PFSK-1 (cell line): Measurements from ENCODE around the gene ERG28. TPM values are rescaled to one million over a fixed set of nuclear protein-coding genes. Genes with fewer than 3 reads are reported as not detected.
A peak's percentile ranks its signal among the peaks of the same experiment; 100 is the strongest.

Source experiments
- FOXP2 ChIP-seq: optimal IDR thresholded peaks from 2 replicates; pipeline ENCODE3; 2011; ENCODE audit warnings: borderline replicate concordance, control low read depth, inconsistent platforms; ENCODE audit not compliant: insufficient read depth; ENCODE audit errors: extremely low read length, extremely low read depth
- POLR2AphosphoS5 ChIP-seq: IDR thresholded peaks from 2 replicates; pipeline ENCODE4 v1.6.1; 2012; ENCODE audit warnings: low read depth, mild to moderate bottlenecking, control low read depth, low read length, moderate library complexity
- REST ChIP-seq, 2 experiments: IDR thresholded peaks; 2 replicates each; pipeline versions ENCODE4 v1.6.1 to v1.8.0; 2011 to 2012; ENCODE audit warnings: low read depth in 2 of 2, low read length in 2 of 2, control low read depth in 1 of 2, inconsistent platforms in 1 of 2, mild to moderate bottlenecking in 1 of 2, moderate library complexity in 1 of 2; ENCODE audit not compliant: insufficient read depth in 1 of 2
- SIN3A ChIP-seq: IDR thresholded peaks from 2 replicates; pipeline ENCODE4 v1.6.1; 2012; ENCODE audit warnings: mild to moderate bottlenecking, low read length, moderate library complexity, borderline replicate concordance; ENCODE audit not compliant: insufficient read depth
- TAF1 ChIP-seq: IDR thresholded peaks from 2 replicates; pipeline ENCODE4 v1.6.1; 2012; ENCODE audit warnings: low read length, control low read depth, borderline replicate concordance; ENCODE audit not compliant: insufficient read depth
- polyA plus RNA-seq: library from polyadenylated mRNA; unstranded; fragments of >200 nt; gene quantifications from one replicate; pipeline ENCODE4 v1.2.1, GENCODE V29; 2012; ENCODE audit warnings: low read depth, missing spikeins; ENCODE audit not compliant: insufficient read length

ERG28 gene
- polyA plus RNA-seq = 3.4 TPM

- TF ChIP-seq REST (IDR thresholded peaks at IDR 0.05; ENCODE audit: insufficient read depth in 1 of 2, low read depth in 2 of 2, low read length in 2 of 2) (no peak), FOXP2 (peak; percentile 40), POLR2AphosphoS5 (peak; percentile 44; the same call in 1 of the 2 replicates), TAF1 (peak; percentile 38; the same call in 1 of the 2 replicates)
These were observed at the start of gene ERG28, which contains the start of gene TTLL5 for GRCh38 chr14:75660630-75661498. Gene ERG28 (minus strand): TSS chr14:75660876. CDS start chr14:75657502, 3,374 bp downstream. Gene TTLL5 (plus strand): TSS chr14:75661246. CDS start chr14:75663150, 1,904 bp downstream.

GRCh38 chr14:75709207-75709812, 48.6 kb upstream of the ERG28 start:
- TF ChIP-seq REST (IDR thresholded peaks at IDR 0.05; ENCODE audit: insufficient read depth in 1 of 2, low read depth in 2 of 2, low read length in 2 of 2) = no peak
- no peak for TF ChIP-seq FOXP2
- no peak for TF ChIP-seq SIN3A

GRCh38 chr14:75705014-75705413, 44.3 kb upstream of the ERG28 start:
- TF ChIP-seq TAF1 (no peak), SIN3A (no peak), REST (IDR thresholded peaks at IDR 0.05; ENCODE audit: insufficient read depth in 1 of 2, low read depth in 2 of 2, low read length in 2 of 2) (no peak), POLR2AphosphoS5 (no peak), FOXP2 (no peak)

- no peak for TF ChIP-seq POLR2AphosphoS5
- TF ChIP-seq TAF1 = no peak
- TF ChIP-seq SIN3A = no peak
- no peak for TF ChIP-seq REST (IDR thresholded peaks at IDR 0.05; ENCODE audit: insufficient read depth in 1 of 2, low read depth in 2 of 2, low read length in 2 of 2)
These were observed 42.8 kb upstream of the ERG28 start for GRCh38 chr14:75703467-75703866.
